Neutrophil (primary cell): Measurements from ENCODE around the gene DHH.

Source experiments
- H3K27ac ChIP-seq: fragments of 200-600 bp; sonication (generic); 2 replicates; pipeline ENCODE4 v1.5.1; 2016; ENCODE audit warnings: mild to moderate bottlenecking, moderate library complexity
- H3K27me3 ChIP-seq: fragments of 200-600 bp; sonication (generic); 2 replicates; pipeline ENCODE4 v1.6.0; 2016; ENCODE audit warnings: mild to moderate bottlenecking
- H3K36me3 ChIP-seq: fragments of 200-600 bp; sonication (generic); 2 replicates; pipeline ENCODE4 v1.5.1; 2017
- H3K4me1 ChIP-seq, 2 experiments: fragments of 200-600 bp in 1 of 2; sonication (generic) in 1 of 2; 1 replicate in 1 of 2; 2 replicates in 1 of 2; pipeline versions ENCODE4 v1.5.1 to v1.6.1; 2013 to 2016; ENCODE audit warnings: low read depth in 1 of 2, low read length in 1 of 2, mild to moderate bottlenecking in 1 of 2, moderate library complexity in 1 of 2; ENCODE audit not compliant: control insufficient read depth in 1 of 2, insufficient read depth in 1 of 2
- H3K4me3 ChIP-seq, 2 experiments: fragments of 200-600 bp in 1 of 2; sonication (generic) in 1 of 2; 1 replicate in 1 of 2; 2 replicates in 1 of 2; pipeline ENCODE4 v1.5.1; 2013 to 2016; ENCODE audit warnings: low read depth in 1 of 2, low read length in 1 of 2, mild to moderate bottlenecking in 1 of 2, moderate library complexity in 1 of 2
- H3K9me3 ChIP-seq: fragments of 200-600 bp; sonication (generic); 2 replicates; pipeline ENCODE4 v1.5.1; 2016
- TF ChIP-seq, protein P1 (sequence below): fragments of 200-600 bp; sonication (generic); IDR thresholded peaks from 2 replicates; pipeline ENCODE4 v1.5.1; 2016; ENCODE audit warnings: antibody characterized with exemption

DHH gene

DNA sequence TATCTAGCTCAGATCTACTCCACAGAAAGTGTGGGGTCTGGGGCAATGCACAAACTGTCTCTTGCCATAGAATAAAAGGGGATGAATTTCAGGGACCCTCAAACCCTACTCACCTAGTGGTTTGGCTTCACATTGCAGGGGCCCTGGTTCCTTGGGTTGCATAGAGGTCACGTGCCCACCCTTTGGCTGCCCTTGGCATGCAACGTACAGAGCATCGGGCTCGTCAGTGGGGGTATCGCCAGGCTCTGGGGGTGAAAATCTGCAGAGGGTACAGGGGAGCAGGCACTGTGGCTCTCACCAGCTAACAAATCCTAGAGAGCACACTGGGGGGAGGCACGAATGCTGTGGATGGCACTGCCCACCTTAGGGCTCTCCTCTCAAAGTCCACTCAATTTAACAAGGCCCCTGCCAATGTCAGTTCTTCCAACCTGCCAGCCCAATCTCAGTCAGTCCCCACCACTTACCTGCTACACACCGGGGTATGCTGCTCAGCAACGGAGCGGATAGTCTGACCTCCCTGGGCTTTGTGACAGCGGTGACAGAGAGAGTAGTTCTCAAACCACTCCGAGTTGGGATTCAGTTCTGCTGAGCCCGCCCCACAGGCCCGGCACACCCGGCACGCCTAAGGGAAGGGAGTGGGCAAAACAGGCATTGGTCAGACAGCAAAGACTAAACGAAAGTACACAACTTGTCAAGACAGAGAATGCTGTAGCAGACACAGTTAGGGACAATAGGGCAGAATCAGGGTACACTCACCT is 42.0 kb downstream of the DHH start:
- peaks cover 76% of the 10 kb centered on the region for H3K36me3 ChIP-seq
- no peak overlapping the region for H3K4me3 ChIP-seq
- H3K27me3 ChIP-seq = no peaks in the 10 kb centered on the region
- H3K27ac ChIP-seq = no peak overlapping the region
- H3K4me1 ChIP-seq = peaks cover 27 to 31% of the 10 kb centered on the region in 2 experiments
- no peaks in the 10 kb centered on the region for H3K9me3 ChIP-seq
- TF ChIP-seq, protein P1, sequence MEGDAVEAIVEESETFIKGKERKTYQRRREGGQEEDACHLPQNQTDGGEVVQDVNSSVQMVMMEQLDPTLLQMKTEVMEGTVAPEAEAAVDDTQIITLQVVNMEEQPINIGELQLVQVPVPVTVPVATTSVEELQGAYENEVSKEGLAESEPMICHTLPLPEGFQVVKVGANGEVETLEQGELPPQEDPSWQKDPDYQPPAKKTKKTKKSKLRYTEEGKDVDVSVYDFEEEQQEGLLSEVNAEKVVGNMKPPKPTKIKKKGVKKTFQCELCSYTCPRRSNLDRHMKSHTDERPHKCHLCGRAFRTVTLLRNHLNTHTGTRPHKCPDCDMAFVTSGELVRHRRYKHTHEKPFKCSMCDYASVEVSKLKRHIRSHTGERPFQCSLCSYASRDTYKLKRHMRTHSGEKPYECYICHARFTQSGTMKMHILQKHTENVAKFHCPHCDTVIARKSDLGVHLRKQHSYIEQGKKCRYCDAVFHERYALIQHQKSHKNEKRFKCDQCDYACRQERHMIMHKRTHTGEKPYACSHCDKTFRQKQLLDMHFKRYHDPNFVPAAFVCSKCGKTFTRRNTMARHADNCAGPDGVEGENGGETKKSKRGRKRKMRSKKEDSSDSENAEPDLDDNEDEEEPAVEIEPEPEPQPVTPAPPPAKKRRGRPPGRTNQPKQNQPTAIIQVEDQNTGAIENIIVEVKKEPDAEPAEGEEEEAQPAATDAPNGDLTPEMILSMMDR = no peak

DNA sequence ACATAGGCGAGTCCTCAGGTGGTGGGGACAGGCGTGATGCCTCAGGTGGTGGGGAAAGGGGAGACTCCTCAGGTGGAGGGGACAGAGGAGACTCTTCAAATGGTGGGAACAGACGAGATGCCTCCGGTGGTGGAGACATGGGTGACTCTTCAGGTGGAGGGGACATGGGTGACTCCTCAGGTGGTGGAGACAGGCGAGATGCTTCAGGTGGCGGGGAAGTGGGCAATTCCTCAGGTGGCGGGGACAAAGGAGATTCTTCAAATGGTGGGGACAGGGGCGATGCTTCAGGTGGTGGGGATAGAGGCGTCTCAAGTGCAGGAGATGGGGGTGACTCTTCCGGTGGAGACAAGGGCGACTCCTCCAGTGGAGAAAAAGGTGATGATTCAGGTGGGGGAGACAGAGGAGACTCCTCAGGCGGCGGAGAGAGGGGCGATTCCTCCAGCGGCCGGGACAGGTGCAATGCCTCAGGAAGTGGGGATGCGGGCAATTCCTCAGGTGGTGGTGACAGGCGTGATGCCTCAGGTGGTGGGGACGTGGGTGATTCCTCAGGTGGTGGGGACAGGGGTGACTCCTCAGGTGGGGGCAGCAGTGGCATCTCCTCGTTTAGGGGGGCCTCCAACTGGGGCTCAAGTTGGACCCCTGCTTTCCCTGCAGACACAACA is 42.7 kb downstream of the DHH start:
- Histone ChIP-seq H3K4me3 (no peak overlapping the region), H3K4me1 (peaks cover 19 to 23% of the 10 kb centered on the region in 2 experiments), H3K36me3 (peaks cover 83% of the 10 kb centered on the region), H3K9me3 (no peaks in the 10 kb centered on the region), H3K27ac (no peak overlapping the region), H3K27me3 (no peaks in the 10 kb centered on the region)
- TF ChIP-seq, protein P1 = no peak

- H3K27me3 ChIP-seq = no peaks in the 10 kb centered on the region
- H3K4me3 ChIP-seq = no peak overlapping the region
- TF ChIP-seq, protein P1 = no peak
- H3K4me1 ChIP-seq = peaks cover 14 to 18% of the 10 kb centered on the region in 2 experiments
- H3K27ac ChIP-seq = no peak overlapping the region
- peaks cover 89% of the 10 kb centered on the region for H3K36me3 ChIP-seq
- no peaks in the 10 kb centered on the region for H3K9me3 ChIP-seq
Measured at GRCh38 chr12:49051373-49051764, 43.2 kb downstream of the DHH start.

- no peaks in the 10 kb centered on the region for H3K27me3 ChIP-seq
- no peak overlapping the region for H3K4me3 ChIP-seq
- peaks cover 95% of the 10 kb centered on the region for H3K36me3 ChIP-seq
- no peak overlapping the region for H3K27ac ChIP-seq
- TF ChIP-seq, protein P1 = no peak
- H3K9me3 ChIP-seq = no peaks in the 10 kb centered on the region
- H3K4me1 ChIP-seq = peaks cover 8 to 12% of the 10 kb centered on the region in 2 experiments
Measured at GRCh38 chr12:49050507-49051372, 43.9 kb downstream of the DHH start.

- Histone ChIP-seq H3K9me3 (no peaks in the 10 kb centered on the region), H3K4me3 (no peak overlapping the region), H3K27ac (no peak overlapping the region), H3K36me3 (peaks cover 100% of the 10 kb centered on the region), H3K4me1 (peaks cover 0 to 1% of the 10 kb centered on the region in 2 experiments), H3K27me3 (no peaks in the 10 kb centered on the region)
- TF ChIP-seq, protein P1 = no peak
Measured at GRCh38 chr12:49049566-49050224, 44.9 kb downstream of the DHH start.
